HEK293 (cell line): ENCODE measurements around the gene TRAM2.

ENCODE experiments used
- CTCF ChIA-PET: fragments of 350-600 bp; formaldehyde crosslinking; extraction: SDS; loops from one replicate; lab custom pipeline; 2021; ENCODE audit warnings: antibody characterized with exemption; lab: Yijun Ruan, JAX
- POLR2A ChIA-PET: fragments of 300-600 bp; formaldehyde crosslinking; extraction: SDS; loops from one replicate; lab custom pipeline; 2020; ENCODE audit warnings: antibody characterized with exemption, inconsistent platforms; lab: Yijun Ruan, JAX
- H3K27ac ChIP-seq: fragments of 200-500 bp; sonication (Bioruptor generic); 2 replicates; pipeline ENCODE4 v1.5.1; 2014; ENCODE audit warnings: low read depth, low read length, control low read depth, inconsistent platforms; ENCODE audit errors: extremely low read depth
- H3K36me3 ChIP-seq, 2 experiments: fragments of 200-500 bp in 1 of 2; sonication (Bioruptor generic) in 1 of 2; 1 replicate in 1 of 2; 2 replicates in 1 of 2; pipeline ENCODE4 v1.5.1; 2014 to 2017; ENCODE audit warnings: inconsistent platforms in 2 of 2, low read length in 2 of 2; ENCODE audit not compliant: control insufficient read depth in 2 of 2, insufficient read depth in 1 of 2
- H3K4me1 ChIP-seq: fragments of 200-500 bp; sonication (Bioruptor generic); 2 replicates; pipeline ENCODE4 v1.5.1; 2014; ENCODE audit warnings: mild to moderate bottlenecking, low read length, inconsistent platforms; ENCODE audit not compliant: control insufficient read depth, insufficient read depth
- H3K4me3 ChIP-seq: 2 replicates; pipeline ENCODE4 v1.5.1; 2011; ENCODE audit warnings: low read depth, mild to moderate bottlenecking, control low read depth, low read length, moderate library complexity
- H3K9me3 ChIP-seq: fragments of 200-500 bp; sonication (Bioruptor generic); 2 replicates; pipeline ENCODE4 v1.5.1; 2014; ENCODE audit warnings: low read depth, low read length, inconsistent platforms; ENCODE audit not compliant: control insufficient read depth, insufficient read depth
- ATF2 ChIP-seq: fragments of 450-650 bp; formaldehyde crosslinking; IDR thresholded peaks from 2 replicates; pipeline ENCODE4 v1.5.1; 2016; ENCODE audit warnings: missing biosample characterization, missing genetic modification characterization, low read depth
- BCL11B ChIP-seq: fragments of 450-650 bp; formaldehyde crosslinking; IDR thresholded peaks from 2 replicates; pipeline ENCODE4 v1.5.1; 2016; ENCODE audit warnings: low read depth, missing biosample characterization, missing genetic modification characterization
- GLIS2 ChIP-seq: fragments of 450-650 bp; formaldehyde crosslinking; IDR thresholded peaks from 2 replicates; pipeline ENCODE4 v1.5.1; 2016; ENCODE audit warnings: missing biosample characterization, missing genetic modification characterization
- PRDM4 ChIP-seq: fragments of 450-650 bp; formaldehyde crosslinking; IDR thresholded peaks from 2 replicates; pipeline ENCODE4 v1.5.1; 2017; ENCODE audit warnings: missing biosample characterization, missing genetic modification characterization
- YY2 ChIP-seq: fragments of 450-650 bp; formaldehyde crosslinking; IDR thresholded peaks from 2 replicates; pipeline ENCODE4 v1.5.1; 2016; ENCODE audit warnings: missing biosample characterization, missing genetic modification characterization
- ZBTB7A ChIP-seq: fragments of 450-650 bp; formaldehyde crosslinking; IDR thresholded peaks from 2 replicates; pipeline ENCODE4 v1.5.1; 2016; ENCODE audit warnings: low read depth, missing biosample characterization, missing genetic modification characterization
- ZFHX2 ChIP-seq: fragments of 450-650 bp; formaldehyde crosslinking; conservative IDR thresholded peaks from 2 replicates; pipeline ENCODE4 v1.5.1; 2016; ENCODE audit warnings: missing biosample characterization, missing genetic modification characterization
- ZFP37 ChIP-seq: fragments of 450-650 bp; formaldehyde crosslinking; IDR thresholded peaks from 2 replicates; pipeline ENCODE4 v1.5.1; 2016; ENCODE audit warnings: missing biosample characterization, missing genetic modification characterization
- ZNF148 ChIP-seq: fragments of 450-650 bp; formaldehyde crosslinking; IDR thresholded peaks from 2 replicates; pipeline ENCODE4 v1.5.0; 2017; ENCODE audit warnings: missing biosample characterization, missing genetic modification characterization, borderline replicate concordance
- ZNF184 ChIP-seq: fragments of 450-650 bp; IDR thresholded peaks from 2 replicates; pipeline ENCODE4 v1.5.1; 2018; ENCODE audit warnings: missing biosample characterization, mild to moderate bottlenecking, missing genetic modification characterization
- ZNF221 ChIP-seq: fragments of 450-650 bp; formaldehyde crosslinking; IDR thresholded peaks from 2 replicates; pipeline ENCODE4 v1.5.1; 2017; ENCODE audit warnings: missing biosample characterization, missing genetic modification characterization, borderline replicate concordance
- ZNF37A ChIP-seq: fragments of 450-650 bp; IDR thresholded peaks from 2 replicates; pipeline ENCODE4 v1.5.1; 2018; ENCODE audit warnings: missing biosample characterization, missing genetic modification characterization
- ZNF398 ChIP-seq: fragments of 450-650 bp; formaldehyde crosslinking; IDR thresholded peaks from 2 replicates; pipeline ENCODE4 v1.5.1; 2017; ENCODE audit warnings: missing biosample characterization, missing genetic modification characterization
- ZNF416 ChIP-seq: fragments of 450-650 bp; formaldehyde crosslinking; IDR thresholded peaks from 2 replicates; pipeline ENCODE4 v1.5.1; 2016; ENCODE audit warnings: missing biosample characterization, missing genetic modification characterization
- ZNF449 ChIP-seq: fragments of 450-650 bp; formaldehyde crosslinking; IDR thresholded peaks from 2 replicates; pipeline ENCODE4 v1.5.1; 2017; ENCODE audit warnings: missing biosample characterization, mild to moderate bottlenecking, missing genetic modification characterization, moderate library complexity
- ZNF510 ChIP-seq: fragments of 450-650 bp; formaldehyde crosslinking; IDR thresholded peaks from 2 replicates; pipeline ENCODE4 v1.5.1; 2018; ENCODE audit warnings: mild to moderate bottlenecking, missing genetic modification characterization, missing biosample characterization; ENCODE audit not compliant: insufficient replicate concordance
- ZNF549 ChIP-seq: fragments of 450-650 bp; IDR thresholded peaks from 2 replicates; pipeline ENCODE4 v1.5.1; 2018; ENCODE audit warnings: missing biosample characterization, missing genetic modification characterization, mild to moderate bottlenecking, inconsistent platforms, moderate library complexity
- ZNF555 ChIP-seq: fragments of 450-650 bp; formaldehyde crosslinking; conservative IDR thresholded peaks from 2 replicates; pipeline ENCODE4 v1.5.1; 2017; ENCODE audit warnings: missing biosample characterization, mild to moderate bottlenecking, missing genetic modification characterization, inconsistent platforms
- ZNF596 ChIP-seq: fragments of 450-650 bp; IDR thresholded peaks from 2 replicates; pipeline ENCODE4 v1.5.0; 2018; ENCODE audit warnings: missing biosample characterization, mild to moderate bottlenecking, missing genetic modification characterization, moderate library complexity
- ZNF654 ChIP-seq: fragments of 450-650 bp; formaldehyde crosslinking; IDR thresholded peaks from 2 replicates; pipeline ENCODE4 v1.5.1; 2016; ENCODE audit warnings: low read depth, missing biosample characterization, missing genetic modification characterization
- ZNF660 ChIP-seq: fragments of 450-650 bp; IDR thresholded peaks from 2 replicates; pipeline ENCODE4 v1.5.1; 2018; ENCODE audit warnings: missing biosample characterization, mild to moderate bottlenecking, missing genetic modification characterization
- ZNF707 ChIP-seq: fragments of 450-650 bp; formaldehyde crosslinking; IDR thresholded peaks from 2 replicates; pipeline ENCODE4 v1.5.1; 2016; ENCODE audit warnings: missing biosample characterization, missing genetic modification characterization
- ZNF776 ChIP-seq: fragments of 450-650 bp; formaldehyde crosslinking; IDR thresholded peaks from 2 replicates; pipeline ENCODE4 v1.5.0; 2017; ENCODE audit warnings: missing biosample characterization, missing genetic modification characterization, borderline replicate concordance
- ZNF785 ChIP-seq: fragments of 450-650 bp; formaldehyde crosslinking; IDR thresholded peaks from 2 replicates; pipeline ENCODE4 v1.5.1; 2016; ENCODE audit warnings: missing biosample characterization, missing genetic modification characterization
- ZNF791 ChIP-seq: fragments of 450-650 bp; formaldehyde crosslinking; IDR thresholded peaks from 2 replicates; pipeline ENCODE4 v1.5.1; 2016; ENCODE audit warnings: missing biosample characterization, missing genetic modification characterization
- ZNF843 ChIP-seq: fragments of 450-650 bp; formaldehyde crosslinking; IDR thresholded peaks from 2 replicates; pipeline ENCODE4 v1.5.1; 2016; ENCODE audit warnings: missing biosample characterization, missing genetic modification characterization

Gene TRAM2

GRCh38 chr6:52577022-52577777 lies at the start of gene TRAM2:
Gene TRAM2 (minus strand): TSS chr6:52577060. CDS start chr6:52576915, 145 bp downstream.
- Histone ChIP-seq H3K4me1 (peaks cover 9% of the 10 kb centered on the region), H3K27ac (peak within 1 kb of the TSS; percentile 97), H3K9me3 (no peaks in the 10 kb centered on the region), H3K36me3 (peaks cover 0 to 4% of the 10 kb centered on the region in 2 experiments; a peak in 1 of 3 replicates), H3K4me3 (peak within 1 kb of the TSS; percentile 67)
- ChIA-PET POLR2A (interaction anchor here (0.7 to 2.1 kb wide), 13 partner anchors 10 to 157 kb away, joined by 3 to 14 read pairs (median 5); partner anchors contain the start of gene EFHC1), CTCF (interaction anchor here (0.5 to 10.2 kb wide), 10 partner anchors 10 to 1081 kb away, joined by 3 to 95 read pairs (median 7); partner anchors contain the start of gene EFHC1)
- no peak for TF ChIP-seq ZNF843
- no peak for TF ChIP-seq PRDM4
- no peak for TF ChIP-seq ZBTB7A (tag by site-specific recombination)
- no peak for TF ChIP-seq ZNF785 (tag by site-specific recombination)
- no peak for TF ChIP-seq YY2 (tag by site-specific recombination)
- TF ChIP-seq ZNF549: peak; percentile 44; the same call in 1 of the 2 replicates
- no peak for TF ChIP-seq ZFP37
- TF ChIP-seq ZNF596 (tag by site-specific recombination): peak; percentile 35; the same call in 1 of the 2 replicates
- peak; percentile 8; the same call in 1 of the 2 replicates for TF ChIP-seq ZNF398 (tag by site-specific recombination)
- TF ChIP-seq BCL11B (tag by site-specific recombination): no peak
- TF ChIP-seq ZNF707 (tag by site-specific recombination): no peak
- TF ChIP-seq GLIS2 (tag by site-specific recombination): peak; percentile 17; the same call in 1 of the 2 replicates
- no peak for TF ChIP-seq ZNF776
- no peak for TF ChIP-seq ZNF416
- no peak for TF ChIP-seq ZNF555 (tag by site-specific recombination)
- TF ChIP-seq ZNF184 (tag by site-specific recombination): peak; percentile 80; the same call in 1 of the 2 replicates
- no peak for TF ChIP-seq ZNF221 (tag by site-specific recombination)
- TF ChIP-seq ZNF148 (tag by site-specific recombination): no peak
- no peak for TF ChIP-seq ATF2 (tag by site-specific recombination)
- TF ChIP-seq ZFHX2: peak; percentile 70
- peak; percentile 95 for TF ChIP-seq ZNF660 (tag by site-specific recombination)
- 0 out of 2 replicates have a peak, but pooled peaks have one; percentile 17 for TF ChIP-seq ZNF791
- peak; percentile 71; the same call in 1 of the 2 replicates for TF ChIP-seq ZNF449 (tag by site-specific recombination)
- no peak for TF ChIP-seq ZNF37A (tag by site-specific recombination)
- no peak for TF ChIP-seq ZNF654 (tag by site-specific recombination)
- peak; percentile 26 for TF ChIP-seq ZNF510 (tag by site-specific recombination)
